WI38 (cell line): ENCODE data around the gene EGFR.

Experiments
- H3K4me3 ChIP-seq: 2 replicates; pipeline ENCODE4 v1.5.1; 2011; ENCODE audit warnings: low read depth, mild to moderate bottlenecking, control low read depth, low read length
- TF ChIP-seq, protein P1 (sequence below): IDR thresholded peaks from 2 replicates; pipeline ENCODE4 v1.5.1; 2012; ENCODE audit warnings: low read depth, mild to moderate bottlenecking, control low read depth, low read length

EGFR gene

GRCh38 chr7:54992871-54993475 lies 25.8 kb upstream of the EGFR start:
- TF ChIP-seq, protein P1, sequence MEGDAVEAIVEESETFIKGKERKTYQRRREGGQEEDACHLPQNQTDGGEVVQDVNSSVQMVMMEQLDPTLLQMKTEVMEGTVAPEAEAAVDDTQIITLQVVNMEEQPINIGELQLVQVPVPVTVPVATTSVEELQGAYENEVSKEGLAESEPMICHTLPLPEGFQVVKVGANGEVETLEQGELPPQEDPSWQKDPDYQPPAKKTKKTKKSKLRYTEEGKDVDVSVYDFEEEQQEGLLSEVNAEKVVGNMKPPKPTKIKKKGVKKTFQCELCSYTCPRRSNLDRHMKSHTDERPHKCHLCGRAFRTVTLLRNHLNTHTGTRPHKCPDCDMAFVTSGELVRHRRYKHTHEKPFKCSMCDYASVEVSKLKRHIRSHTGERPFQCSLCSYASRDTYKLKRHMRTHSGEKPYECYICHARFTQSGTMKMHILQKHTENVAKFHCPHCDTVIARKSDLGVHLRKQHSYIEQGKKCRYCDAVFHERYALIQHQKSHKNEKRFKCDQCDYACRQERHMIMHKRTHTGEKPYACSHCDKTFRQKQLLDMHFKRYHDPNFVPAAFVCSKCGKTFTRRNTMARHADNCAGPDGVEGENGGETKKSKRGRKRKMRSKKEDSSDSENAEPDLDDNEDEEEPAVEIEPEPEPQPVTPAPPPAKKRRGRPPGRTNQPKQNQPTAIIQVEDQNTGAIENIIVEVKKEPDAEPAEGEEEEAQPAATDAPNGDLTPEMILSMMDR: no peak

GRCh38 chr7:54995166-54995565 lies 23.7 kb upstream of the EGFR start:
- TF ChIP-seq, protein P1: no peak
- H3K4me3 ChIP-seq: no peak overlapping the region

More at GRCh38 chr7:54992871-54993475, 25.8 kb upstream of the EGFR start:
- H3K4me3 ChIP-seq: no peak overlapping the region

DNA sequence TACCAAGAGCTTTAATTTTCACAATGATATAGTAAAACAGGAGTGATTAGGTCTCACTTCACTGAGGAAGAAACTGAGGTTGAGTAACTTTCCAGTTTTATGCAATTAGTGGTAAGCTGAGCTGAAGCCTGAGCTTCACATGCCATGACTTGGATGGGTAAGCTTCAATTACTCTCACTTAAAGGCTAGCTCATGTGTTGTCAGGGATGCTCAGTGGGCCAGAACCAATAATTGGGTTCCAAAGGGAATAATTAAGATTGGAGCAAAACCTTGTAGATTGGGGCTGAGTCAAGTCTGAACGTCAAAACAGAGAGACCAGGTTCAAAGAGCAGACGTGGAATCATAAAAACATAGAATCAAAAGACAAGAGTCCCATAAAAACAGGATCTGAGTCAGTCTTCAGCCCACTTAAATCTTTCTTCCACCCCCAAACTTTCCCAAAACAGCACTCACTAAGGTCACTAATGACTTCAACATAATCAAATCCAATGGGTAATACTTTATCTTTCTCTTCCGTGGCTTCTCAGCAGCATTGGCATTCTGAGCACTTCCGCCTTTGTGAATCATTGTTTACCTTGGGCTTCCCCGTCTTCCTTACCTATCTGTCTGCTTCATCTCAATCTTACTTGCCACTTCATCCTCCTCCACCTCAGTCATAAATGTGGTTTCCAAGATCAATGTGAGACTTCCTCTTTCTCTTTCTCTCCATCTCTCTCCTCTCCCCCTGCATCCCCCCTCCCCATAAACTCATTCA lies 23.0 kb upstream of the EGFR start:
- TF ChIP-seq, protein P1: no peak
- no peak overlapping the region for H3K4me3 ChIP-seq

DNA sequence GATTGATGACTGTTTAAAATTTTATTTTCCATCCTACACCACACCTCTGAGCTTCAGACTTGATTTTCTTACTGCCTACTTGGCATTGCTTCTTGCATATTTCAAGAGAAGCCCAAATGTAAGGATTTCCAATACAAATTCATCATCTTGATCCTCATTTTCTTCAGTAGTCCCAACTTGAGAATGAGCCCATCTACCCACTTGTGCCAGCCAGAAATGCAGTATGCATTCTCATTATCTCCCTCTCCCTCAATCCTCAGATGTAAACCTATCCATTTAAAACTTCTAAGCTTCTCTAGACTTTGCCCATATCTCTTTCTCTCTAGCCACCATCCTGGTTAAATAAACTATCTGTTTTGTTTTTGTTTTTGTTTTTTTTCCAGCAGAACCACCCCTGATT lies 22.4 kb upstream of the EGFR start:
- no peak overlapping the region for H3K4me3 ChIP-seq
- TF ChIP-seq, protein P1: no peak

DNA sequence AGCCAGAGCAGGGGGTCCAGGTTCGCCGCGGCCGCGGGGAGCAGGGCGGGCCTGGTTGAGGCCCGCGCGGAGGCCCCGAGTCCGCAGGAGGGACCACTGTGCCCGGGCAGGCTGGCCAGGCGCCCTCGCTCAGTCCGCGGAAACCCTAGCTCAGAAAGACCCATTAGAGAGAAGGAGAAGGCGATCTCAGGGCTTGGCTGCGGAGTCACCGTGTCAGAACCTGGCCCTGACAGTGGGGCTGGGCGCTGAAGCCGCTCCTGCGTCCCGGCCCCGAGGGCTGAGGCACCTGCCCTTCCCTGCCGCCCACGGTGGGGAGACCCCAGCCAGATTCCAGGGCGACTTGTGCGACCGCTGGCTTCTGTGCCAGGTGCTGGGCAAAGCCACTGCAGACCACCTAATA lies 14.2 kb upstream of the EGFR start:
- TF ChIP-seq, protein P1: no peak
- H3K4me3 ChIP-seq: no peak overlapping the region

GRCh38 chr7:55005241-55005851 lies 13.5 kb upstream of the EGFR start:
- H3K4me3 ChIP-seq: no peak overlapping the region
- TF ChIP-seq, protein P1: no peak

- H3K4me3 ChIP-seq: no peak overlapping the region
- TF ChIP-seq, protein P1: no peak
Observed at GRCh38 chr7:55006499-55006898, 12.3 kb upstream of the EGFR start.
